CD4-positive, alpha-beta T cell treated with Interferon gamma for 1 hour (primary cell): ENCODE measurements around the gene B3GNT2.
"Not testable (repeated sequence)": the region's sequence is repeated elsewhere in the genome, so short reads cannot be mapped to it uniquely, and the experiment has no call there.

Source experiments
- DNase-seq: peaks from one replicate; pipeline ENCODE4 v3.0.0-alpha.2; 2020

The B3GNT2 gene

DNA sequence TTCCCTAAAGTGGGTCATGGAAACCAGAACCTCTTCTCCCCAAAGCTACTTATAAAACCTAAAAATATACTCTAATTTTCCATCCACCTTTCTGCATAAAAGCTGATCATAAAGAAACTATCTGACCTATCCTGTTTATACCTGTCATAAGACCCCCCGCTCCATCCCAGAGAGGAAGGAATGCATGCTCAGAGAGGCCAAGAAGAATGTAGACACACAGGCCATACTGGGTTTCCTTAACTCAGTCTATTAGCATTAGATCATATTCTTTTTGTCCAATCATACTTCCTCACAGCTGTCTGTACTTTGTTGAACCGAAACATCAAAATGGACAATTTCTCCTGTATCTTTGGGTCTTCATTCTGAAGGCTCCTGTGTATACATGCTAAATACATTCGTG is 52.3 kb downstream of the B3GNT2 start:
- no peak for DNase-seq

DNA sequence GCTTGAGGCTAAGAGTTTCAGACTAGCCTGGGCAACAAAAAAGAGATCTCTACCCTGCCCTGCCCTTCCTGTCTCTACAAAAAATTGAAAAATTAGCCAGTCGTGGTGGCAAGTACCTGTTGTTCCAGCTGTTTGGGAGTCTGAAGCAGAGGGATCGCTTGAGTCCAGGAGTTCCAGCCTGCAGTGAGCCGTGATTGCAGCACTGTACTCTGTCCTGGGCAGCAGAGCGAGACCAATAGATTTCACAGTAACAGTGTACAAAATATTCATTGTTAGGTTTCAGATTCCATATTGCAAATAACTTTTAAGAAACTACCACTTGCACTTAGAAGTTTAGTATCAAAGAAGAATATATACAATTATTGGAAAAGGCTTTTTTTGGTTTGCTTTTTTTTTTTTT is 54.3 kb downstream of the B3GNT2 start:
- DNase-seq = no peak

DNA sequence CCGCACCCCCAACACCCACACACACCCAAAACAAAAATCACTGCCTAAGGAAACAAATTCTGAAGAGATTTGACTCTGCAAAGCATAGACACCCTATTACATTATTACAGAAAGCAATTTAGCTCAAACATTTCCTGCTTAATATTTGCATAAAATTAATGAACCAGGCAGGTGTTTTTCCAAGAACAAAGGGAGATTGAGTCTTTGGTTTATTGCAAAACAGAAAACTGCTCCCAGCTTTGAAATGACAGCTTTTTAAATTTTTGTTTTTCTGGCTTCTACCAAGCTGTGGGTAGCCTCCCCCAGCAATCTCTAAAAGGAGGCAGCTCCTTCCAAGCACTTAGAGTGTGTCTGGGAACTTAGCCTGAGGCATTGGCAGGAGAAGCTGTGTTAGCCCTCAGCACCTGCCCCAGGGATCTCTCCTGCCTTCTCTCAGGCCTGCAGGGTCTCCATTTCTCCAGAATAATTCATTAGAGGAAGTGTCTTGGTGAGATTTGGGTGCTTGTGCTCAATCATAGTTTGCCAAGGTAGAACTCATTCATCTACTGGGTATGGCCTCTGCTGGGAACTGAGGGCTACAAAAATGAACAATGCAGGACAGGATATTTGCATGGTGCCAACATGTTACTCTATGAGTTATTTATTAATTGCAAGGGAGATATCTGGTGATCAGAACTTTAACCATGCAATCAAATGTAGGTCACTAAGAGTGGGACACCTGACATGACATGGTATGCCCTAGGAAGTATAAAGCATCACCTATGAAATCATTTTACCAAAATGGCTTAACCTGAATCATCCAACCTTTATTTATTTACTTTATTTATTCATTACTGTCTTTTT is 58.7 kb downstream of the B3GNT2 start:
- DNase-seq = no peak

DNA sequence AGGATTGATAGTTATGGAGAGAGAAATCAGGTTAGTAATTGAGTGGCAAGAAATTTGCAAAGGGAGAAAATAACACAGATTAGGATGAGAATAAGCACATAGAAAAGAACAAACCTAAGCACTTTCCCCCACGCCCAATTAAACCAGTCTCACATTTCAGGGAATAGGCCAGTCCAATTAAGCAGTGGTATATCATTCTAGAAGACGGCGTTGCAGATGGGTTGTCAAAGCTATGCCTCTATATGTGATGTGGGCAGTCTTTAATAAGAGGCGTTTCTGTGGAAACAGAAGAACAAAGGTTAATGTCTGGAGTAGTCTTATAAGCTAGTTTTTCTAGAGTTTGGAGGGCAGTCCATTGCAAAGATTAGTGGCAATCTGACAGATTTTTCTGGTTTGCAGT is 61.6 kb downstream of the B3GNT2 start:
- no peak for DNase-seq

DNA sequence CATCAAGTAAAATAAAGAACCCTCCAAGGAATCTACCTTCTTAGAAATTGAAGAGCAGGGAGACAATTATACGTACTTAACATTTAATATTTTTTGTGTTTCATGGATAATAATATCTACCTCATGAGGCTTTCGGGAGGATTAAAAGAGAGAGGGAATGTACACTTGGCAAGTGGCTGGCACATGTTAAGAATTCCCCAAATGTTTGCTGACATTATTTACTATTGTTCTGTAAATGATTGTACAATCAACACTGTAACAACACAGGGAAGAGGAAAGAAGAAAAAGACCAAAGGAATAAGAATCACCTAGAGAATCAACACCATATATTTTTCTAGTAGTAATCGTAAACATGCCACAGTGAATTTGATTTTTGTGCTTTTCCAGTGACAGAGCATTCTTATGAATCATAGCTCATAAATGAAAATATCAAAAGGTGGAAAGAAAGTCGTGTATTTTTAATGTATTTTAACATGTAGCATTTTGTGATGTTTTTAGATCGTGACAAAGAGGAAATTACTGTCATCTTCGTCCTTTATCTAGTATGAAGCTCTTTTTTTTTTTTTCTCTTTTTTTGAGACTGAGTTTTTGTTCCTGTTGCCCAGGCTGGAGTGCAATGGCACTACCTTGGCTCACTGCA is 67.3 kb downstream of the B3GNT2 start:
- DNase-seq = no peak

DNA sequence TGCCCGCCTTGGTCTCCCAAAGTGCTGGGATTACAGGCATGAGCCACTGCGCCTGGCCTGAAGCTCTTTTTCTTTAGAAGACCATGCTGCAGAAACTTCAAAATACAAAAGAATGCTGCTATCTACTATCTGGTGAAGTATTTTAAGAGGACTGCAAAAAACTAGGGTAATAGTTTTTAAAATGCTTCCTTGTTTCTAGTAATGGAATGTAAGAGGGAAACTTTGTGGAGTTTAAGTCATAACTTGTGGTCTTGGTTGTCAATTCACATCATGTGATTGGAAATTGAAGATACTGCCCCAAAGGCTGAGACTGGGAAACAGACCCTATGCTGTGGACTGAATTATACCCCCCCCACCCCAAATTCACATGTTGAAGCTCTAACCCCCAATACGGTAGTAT is 68.3 kb downstream of the B3GNT2 start:
- no peak for DNase-seq

DNA sequence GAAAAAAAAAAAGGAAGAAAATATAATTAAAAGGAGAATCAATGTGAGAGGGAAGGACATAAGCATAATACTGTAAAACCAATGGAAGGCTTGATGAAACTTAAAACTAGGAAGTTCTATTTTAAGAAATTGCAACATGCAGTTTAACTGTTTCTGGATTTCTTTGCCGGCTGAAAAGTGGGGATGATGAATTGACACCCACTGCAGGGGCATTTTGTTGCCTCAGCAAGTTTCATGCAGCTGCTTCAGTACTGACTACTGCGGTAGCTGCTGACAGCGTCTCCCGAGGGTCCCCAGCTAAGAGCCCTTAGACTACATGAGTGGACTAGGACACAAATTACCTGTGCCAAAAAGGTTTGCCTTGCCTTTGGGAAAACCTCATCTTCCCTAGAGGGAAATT is 69.2 kb downstream of the B3GNT2 start:
- DNase-seq = no peak

DNA sequence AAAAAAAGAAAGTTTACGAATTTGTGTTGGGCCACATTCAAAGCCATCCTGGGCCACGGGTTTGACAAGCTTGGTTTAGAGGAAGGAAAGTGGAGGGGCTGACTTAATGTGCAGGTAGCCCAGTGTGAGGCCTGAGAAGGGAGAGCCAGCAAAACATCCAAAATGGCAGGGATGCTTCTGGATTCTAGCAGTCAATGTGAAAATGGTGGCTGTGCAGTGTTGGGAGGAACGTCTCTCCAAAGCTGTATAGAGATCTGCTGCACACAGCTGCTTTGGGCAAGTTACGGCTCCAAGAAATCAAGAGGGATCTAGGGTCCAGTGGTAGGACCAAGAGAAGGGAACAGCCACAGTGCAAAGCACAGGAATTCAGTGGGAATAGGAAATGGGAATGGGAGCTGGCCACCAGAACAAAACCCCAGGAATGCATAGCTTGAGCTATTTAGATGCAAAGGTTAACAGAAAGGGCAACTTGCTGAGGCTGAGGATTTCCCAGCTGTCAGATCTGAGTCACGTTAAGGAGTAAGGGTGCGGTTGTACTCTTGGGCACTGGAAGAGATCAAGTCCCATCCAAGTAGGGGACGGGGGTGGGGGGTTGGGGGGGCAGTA is 70.6 kb downstream of the B3GNT2 start:
- DNase-seq = no peak

DNA sequence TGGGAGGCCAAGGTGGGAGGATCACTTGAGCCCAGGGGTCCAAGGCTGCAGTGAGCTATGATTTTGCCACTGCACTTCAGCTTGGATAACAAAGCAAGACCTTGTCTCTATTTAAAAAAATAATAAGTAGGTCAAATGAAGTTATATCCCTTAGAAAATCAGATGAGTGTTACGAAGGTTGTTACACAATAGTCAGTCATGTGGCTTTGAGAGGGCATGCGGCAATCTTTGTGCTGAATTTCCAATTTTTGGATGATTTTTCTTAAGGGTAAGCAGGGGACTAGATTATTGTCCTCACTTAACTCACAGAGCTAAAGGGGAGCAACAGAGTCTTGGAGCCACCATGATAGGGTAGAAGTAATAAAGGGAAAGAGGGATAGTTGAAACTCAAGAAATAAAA is 71.8 kb downstream of the B3GNT2 start:
- no peak for DNase-seq

DNA sequence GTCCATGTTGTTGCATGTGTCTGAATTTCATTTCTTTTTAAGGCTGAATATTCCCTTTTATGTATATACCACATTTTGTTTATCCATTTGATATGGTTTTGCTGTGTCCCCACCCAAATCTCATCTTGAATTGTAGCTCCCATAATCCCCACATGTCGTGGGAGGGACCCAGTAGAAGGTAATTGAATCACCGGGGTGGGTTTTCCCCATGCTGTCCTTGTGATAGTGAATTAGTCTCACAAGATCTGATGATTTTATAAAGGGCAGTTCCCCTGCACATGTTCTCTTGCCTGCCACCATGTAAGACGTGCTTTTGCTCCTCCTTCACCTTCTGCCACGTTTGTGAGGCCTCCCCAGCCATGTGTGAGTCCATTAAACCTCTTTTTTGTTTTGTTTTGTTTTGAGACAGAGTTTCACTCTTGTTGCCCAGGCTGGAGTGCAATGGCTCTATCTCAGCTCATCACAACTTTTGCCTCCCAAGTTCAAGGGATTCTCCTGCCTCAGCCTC is 72.8 kb downstream of the B3GNT2 start:
- DNase-seq = not testable (repeated sequence)

DNA sequence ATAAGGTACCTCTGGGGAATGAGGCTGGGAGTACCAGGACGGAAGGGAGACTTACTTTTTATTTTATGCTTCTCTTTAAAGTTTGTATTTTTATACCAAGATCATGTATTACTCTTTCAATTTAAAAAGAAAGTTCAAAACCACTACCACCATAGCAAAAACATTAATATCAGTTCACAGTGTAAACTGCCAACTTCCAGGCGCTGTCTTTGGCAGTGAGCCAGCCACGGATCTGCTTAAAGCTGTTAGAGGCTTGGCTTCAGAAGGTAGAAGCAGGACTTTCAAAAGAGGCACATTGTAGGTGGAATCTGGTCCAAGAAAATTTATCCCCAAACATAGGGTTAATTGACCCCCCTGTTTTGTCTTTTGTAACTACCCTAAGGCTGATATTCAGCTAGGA is 74.8 kb downstream of the B3GNT2 start:
- DNase-seq = no peak
